Peyer's patch (tissue), 4 donors: Measurements from ENCODE around the gene ESYT3.

ENCODE experiments used
- CTCF ChIP-seq, 6 experiments: fragments of 450-650 bp in 4 of 6; fragments of 200-600 bp in 2 of 6; sonication (generic) in 1 of 6; IDR thresholded peaks; one replicate each; pipeline ENCODE4 v1.5.1; 2017 to 2019; ENCODE audit warnings: antibody characterized with exemption in 6 of 6, mild to moderate bottlenecking in 3 of 6, moderate library complexity in 1 of 6
- POLR2A ChIP-seq, 2 donors: fragments of 450-650 bp; IDR thresholded peaks; one replicate each; pipeline ENCODE4 v1.5.1; 2017; ENCODE audit warnings: antibody characterized with exemption in 2 of 2, mild to moderate bottlenecking in 2 of 2, moderate library complexity in 2 of 2

- TF ChIP-seq POLR2A (IDR thresholded peaks at IDR 0.05) (no peak), CTCF (IDR thresholded peaks at IDR 0.05) (no peak)
Measured at GRCh38 chr3:138441742-138442141, 7.3 kb downstream of the ESYT3 start.
